ENCODE results near the gene ZFPM1.

ZFPM1 gene

GRCh38 chr16:88479793-88480760 lies 27.0 kb downstream of the ZFPM1 start (continued):
- TF ChIP-seq PATZ1 (CRISPR knock-in tag; IDR thresholded peaks at IDR 0.05; ENCODE audit: borderline replicate concordance) = no peak
- TF ChIP-seq, protein P1, sequence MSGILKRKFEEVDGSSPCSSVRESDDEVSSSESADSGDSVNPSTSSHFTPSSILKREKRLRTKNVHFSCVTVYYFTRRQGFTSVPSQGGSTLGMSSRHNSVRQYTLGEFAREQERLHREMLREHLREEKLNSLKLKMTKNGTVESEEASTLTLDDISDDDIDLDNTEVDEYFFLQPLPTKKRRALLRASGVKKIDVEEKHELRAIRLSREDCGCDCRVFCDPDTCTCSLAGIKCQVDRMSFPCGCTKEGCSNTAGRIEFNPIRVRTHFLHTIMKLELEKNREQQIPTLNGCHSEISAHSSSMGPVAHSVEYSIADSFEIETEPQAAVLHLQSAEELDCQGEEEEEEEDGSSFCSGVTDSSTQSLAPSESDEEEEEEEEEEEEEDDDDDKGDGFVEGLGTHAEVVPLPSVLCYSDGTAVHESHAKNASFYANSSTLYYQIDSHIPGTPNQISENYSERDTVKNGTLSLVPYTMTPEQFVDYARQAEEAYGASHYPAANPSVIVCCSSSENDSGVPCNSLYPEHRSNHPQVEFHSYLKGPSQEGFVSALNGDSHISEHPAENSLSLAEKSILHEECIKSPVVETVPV (CRISPR knock-in tag; IDR thresholded peaks at IDR 0.05) = no peak
- TF ChIP-seq PPARA (CRISPR knock-in tag; IDR thresholded peaks at IDR 0.05; ENCODE audit: borderline replicate concordance) = no peak
- no peak for TF ChIP-seq ISL1 (CRISPR knock-in tag; IDR thresholded peaks at IDR 0.05)
- no peak for TF ChIP-seq GLIS3 (CRISPR knock-in tag; IDR thresholded peaks at IDR 0.05)
- no peak for TF ChIP-seq ZNF8 (CRISPR knock-in tag; IDR thresholded peaks at IDR 0.05)
- TF ChIP-seq ZNF565 (CRISPR knock-in tag; conservative IDR thresholded peaks at IDR 0.05; ENCODE audit: low read depth) = no peak
- TF ChIP-seq SNAI2 (CRISPR knock-in tag; IDR thresholded peaks at IDR 0.05) = no peak

DNA sequence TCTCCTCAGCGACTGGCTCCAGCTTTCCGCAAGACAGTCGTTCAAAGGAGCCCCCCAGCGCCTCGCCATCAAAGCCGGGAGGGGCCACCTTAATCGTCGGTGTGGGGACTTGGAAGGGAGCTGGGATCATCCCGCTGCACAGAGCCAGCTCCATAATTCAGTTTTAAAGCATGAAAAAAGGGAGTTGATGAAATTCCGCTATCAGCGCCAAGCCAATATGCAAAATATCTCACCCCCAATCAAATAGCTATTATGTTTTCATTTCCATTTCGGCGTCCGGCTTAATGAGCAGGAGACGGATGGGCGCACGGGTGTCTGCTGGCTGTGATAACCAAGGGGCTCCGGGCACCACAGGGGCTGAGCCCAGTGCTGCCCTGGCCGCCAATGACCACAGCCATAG lies 27.7 kb downstream of the ZFPM1 start:
- TF ChIP-seq ESRRG (CRISPR knock-in tag; IDR thresholded peaks at IDR 0.05) (no peak), CSDC2 (CRISPR knock-in tag; IDR thresholded peaks at IDR 0.05) (no peak), PATZ1 (CRISPR knock-in tag; IDR thresholded peaks at IDR 0.05; ENCODE audit: borderline replicate concordance) (no peak), OSR1 (CRISPR knock-in tag; IDR thresholded peaks at IDR 0.05) (no peak), ZNF8 (CRISPR knock-in tag; IDR thresholded peaks at IDR 0.05) (no peak), TOX (CRISPR knock-in tag; IDR thresholded peaks at IDR 0.05; ENCODE audit: borderline replicate concordance) (no peak), ARNTL (CRISPR knock-in tag; IDR thresholded peaks at IDR 0.05; ENCODE audit: borderline replicate concordance, low read depth) (no peak), ZFP30 (CRISPR knock-in tag; IDR thresholded peaks at IDR 0.05) (no peak), ZFP3 (CRISPR knock-in tag; IDR thresholded peaks at IDR 0.05) (no peak), ZNF565 (CRISPR knock-in tag; conservative IDR thresholded peaks at IDR 0.05; ENCODE audit: low read depth) (no peak), ZNF70 (CRISPR knock-in tag; IDR thresholded peaks at IDR 0.05) (no peak), PPARA (CRISPR knock-in tag; IDR thresholded peaks at IDR 0.05; ENCODE audit: borderline replicate concordance) (no peak), ZC3H10 (CRISPR knock-in tag; IDR thresholded peaks at IDR 0.05) (no peak), SNAI2 (CRISPR knock-in tag; IDR thresholded peaks at IDR 0.05) (no peak), ISL1 (CRISPR knock-in tag; IDR thresholded peaks at IDR 0.05) (no peak), BACH2 (CRISPR knock-in tag; IDR thresholded peaks at IDR 0.05; ENCODE audit: borderline replicate concordance) (no peak)
- TF ChIP-seq, protein P2, sequence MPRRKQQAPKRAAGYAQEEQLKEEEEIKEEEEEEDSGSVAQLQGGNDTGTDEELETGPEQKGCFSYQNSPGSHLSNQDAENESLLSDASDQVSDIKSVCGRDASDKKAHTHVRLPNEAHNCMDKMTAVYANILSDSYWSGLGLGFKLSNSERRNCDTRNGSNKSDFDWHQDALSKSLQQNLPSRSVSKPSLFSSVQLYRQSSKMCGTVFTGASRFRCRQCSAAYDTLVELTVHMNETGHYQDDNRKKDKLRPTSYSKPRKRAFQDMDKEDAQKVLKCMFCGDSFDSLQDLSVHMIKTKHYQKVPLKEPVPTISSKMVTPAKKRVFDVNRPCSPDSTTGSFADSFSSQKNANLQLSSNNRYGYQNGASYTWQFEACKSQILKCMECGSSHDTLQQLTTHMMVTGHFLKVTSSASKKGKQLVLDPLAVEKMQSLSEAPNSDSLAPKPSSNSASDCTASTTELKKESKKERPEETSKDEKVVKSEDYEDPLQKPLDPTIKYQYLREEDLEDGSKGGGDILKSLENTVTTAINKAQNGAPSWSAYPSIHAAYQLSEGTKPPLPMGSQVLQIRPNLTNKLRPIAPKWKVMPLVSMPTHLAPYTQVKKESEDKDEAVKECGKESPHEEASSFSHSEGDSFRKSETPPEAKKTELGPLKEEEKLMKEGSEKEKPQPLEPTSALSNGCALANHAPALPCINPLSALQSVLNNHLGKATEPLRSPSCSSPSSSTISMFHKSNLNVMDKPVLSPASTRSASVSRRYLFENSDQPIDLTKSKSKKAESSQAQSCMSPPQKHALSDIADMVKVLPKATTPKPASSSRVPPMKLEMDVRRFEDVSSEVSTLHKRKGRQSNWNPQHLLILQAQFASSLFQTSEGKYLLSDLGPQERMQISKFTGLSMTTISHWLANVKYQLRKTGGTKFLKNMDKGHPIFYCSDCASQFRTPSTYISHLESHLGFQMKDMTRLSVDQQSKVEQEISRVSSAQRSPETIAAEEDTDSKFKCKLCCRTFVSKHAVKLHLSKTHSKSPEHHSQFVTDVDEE (CRISPR knock-in tag; IDR thresholded peaks at IDR 0.05) = no peak
- TF ChIP-seq, protein P3, sequence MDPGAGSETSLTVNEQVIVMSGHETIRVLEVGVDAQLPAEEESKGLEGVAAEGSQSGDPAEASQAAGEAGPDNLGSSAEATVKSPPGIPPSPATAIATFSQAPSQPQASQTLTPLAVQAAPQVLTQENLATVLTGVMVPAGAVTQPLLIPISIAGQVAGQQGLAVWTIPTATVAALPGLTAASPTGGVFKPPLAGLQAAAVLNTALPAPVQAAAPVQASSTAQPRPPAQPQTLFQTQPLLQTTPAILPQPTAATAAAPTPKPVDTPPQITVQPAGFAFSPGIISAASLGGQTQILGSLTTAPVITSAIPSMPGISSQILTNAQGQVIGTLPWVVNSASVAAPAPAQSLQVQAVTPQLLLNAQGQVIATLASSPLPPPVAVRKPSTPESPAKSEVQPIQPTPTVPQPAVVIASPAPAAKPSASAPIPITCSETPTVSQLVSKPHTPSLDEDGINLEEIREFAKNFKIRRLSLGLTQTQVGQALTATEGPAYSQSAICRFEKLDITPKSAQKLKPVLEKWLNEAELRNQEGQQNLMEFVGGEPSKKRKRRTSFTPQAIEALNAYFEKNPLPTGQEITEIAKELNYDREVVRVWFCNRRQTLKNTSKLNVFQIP (CRISPR knock-in tag; IDR thresholded peaks at IDR 0.05; ENCODE audit: borderline replicate concordance, low read depth) = no peak
- TF ChIP-seq, protein P4, sequence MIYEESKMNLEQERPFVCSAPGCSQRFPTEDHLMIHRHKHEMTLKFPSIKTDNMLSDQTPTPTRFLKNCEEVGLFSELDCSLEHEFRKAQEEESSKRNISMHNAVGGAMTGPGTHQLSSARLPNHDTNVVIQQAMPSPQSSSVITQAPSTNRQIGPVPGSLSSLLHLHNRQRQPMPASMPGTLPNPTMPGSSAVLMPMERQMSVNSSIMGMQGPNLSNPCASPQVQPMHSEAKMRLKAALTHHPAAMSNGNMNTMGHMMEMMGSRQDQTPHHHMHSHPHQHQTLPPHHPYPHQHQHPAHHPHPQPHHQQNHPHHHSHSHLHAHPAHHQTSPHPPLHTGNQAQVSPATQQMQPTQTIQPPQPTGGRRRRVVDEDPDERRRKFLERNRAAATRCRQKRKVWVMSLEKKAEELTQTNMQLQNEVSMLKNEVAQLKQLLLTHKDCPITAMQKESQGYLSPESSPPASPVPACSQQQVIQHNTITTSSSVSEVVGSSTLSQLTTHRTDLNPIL (CRISPR knock-in tag; IDR thresholded peaks at IDR 0.05; ENCODE audit: low read depth) = no peak

More for the DNA sequence above, 27.7 kb downstream of the ZFPM1 start:
- ATAC-seq = no peak
